Measurements from ENCODE around the gene COQ5. TPM values are rescaled to one million over a fixed set of nuclear protein-coding genes. Genes with fewer than 3 reads are reported as not detected.
A peak's percentile ranks its signal among the peaks of the same experiment; 100 is the strongest.

COQ5 gene
- total RNA-seq, 5 donors from 2014 or later (not counting 1 experiment from before 2014, with no cell fraction given): 11.3 to 23.4 (median 21.5) TPM

DNA sequence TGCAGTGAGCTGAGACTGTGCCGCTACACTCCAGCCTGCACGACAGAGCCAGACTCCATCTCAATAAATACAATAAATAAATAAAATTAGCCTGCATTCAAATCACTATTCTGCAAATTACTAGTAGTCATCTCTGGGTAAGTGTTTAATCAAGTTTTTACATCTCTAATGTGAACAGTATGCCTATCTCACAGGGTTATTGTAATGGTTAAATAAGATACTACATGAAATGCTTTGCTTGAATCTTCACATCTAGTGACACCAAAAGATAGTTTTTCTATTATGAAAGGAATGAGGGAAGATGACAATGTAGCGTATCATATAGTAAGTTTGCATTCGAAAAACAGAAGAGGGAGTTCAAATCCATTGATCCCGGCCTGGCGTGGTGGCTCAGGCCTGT is 61.5 kb downstream of the COQ5 start:
- H3K4me3 Mint-ChIP-seq: peak overlapping the region; percentile 86 to 88 (median 87)
- Histone ChIP-seq H3K4me3 (ENCODE audit: control insufficient read depth in 1 of 2, extremely low read depth in 1 of 2, low read length in 1 of 2) (no peak overlapping the region), H3K36me3 (ENCODE audit: control insufficient read depth in 2 of 2, extremely low read depth in 1 of 2, insufficient read depth in 1 of 2, low read length in 1 of 2) (peaks cover 0 to 39% of the 10 kb centered on the region in 2 donors), H3K27me3 (replicated peaks in 1 of 2; ENCODE audit: control insufficient read depth in 2 of 2, extremely low read depth in 1 of 2, insufficient read depth in 2 of 2, low read length in 1 of 2) (no peaks in the 10 kb centered on the region), H3K27ac (ENCODE audit: low read length) (no peak overlapping the region), H3K9me3 (no peaks in the 10 kb centered on the region), H3K4me1 (ENCODE audit: control insufficient read depth in 1 of 2, extremely low read depth in 1 of 2, insufficient read depth in 2 of 2, low read length in 2 of 2) (peaks cover 10 to 38% of the 10 kb centered on the region in 2 experiments)
- H3K9me3 Mint-ChIP-seq: no peaks in the 10 kb centered on the region
- CTCF ChIA-PET: interaction anchor here (1.0 to 1.8 kb wide), 4 partner anchors 12 to 112 kb away, joined by 3 to 7 read pairs (median 6); no protein-coding TSS in a partner anchor
- POLR2A ChIA-PET: interaction anchor here in 1 of 2 donors (0.6 to 1.2 kb wide), 2 partner anchors 11 to 257 kb away, joined by 3 read pairs; no protein-coding TSS in a partner anchor
- peaks cover 43 to 46% (median 45%) of the 10 kb centered on the region in 3 donors for H3K4me1 Mint-ChIP-seq
- peak overlapping the region in 1 of 2 donors; percentile 12 for H3K27ac Mint-ChIP-seq
- ATAC-seq (replicated peaks in 1 of 4) (no peak), DNase-seq (no peak)
- no peaks in the 10 kb centered on the region for H3K27me3 Mint-ChIP-seq
- peaks cover 34% of the 10 kb centered on the region for H3K36me3 Mint-ChIP-seq
- WGBS (ENCODE audit: insufficient coverage): 91% methylated on average over 4 of the region's 6 CpGs

- no peak overlapping the region for H3K4me3 ChIP-seq (ENCODE audit: control insufficient read depth in 1 of 2, extremely low read depth in 1 of 2, low read length in 1 of 2)
- Mint-ChIP-seq H3K36me3 (peaks cover 37% of the 10 kb centered on the region), H3K9me3 (no peaks in the 10 kb centered on the region), H3K4me3 (no peak overlapping the region), H3K27me3 (no peaks in the 10 kb centered on the region), H3K27ac (no peak overlapping the region), H3K4me1 (peaks cover 43 to 44% (median 43%) of the 10 kb centered on the region in 3 donors)
- ATAC-seq (replicated peaks in 1 of 4) (no peak), DNase-seq (peak in 28 of 35 experiments; percentile 6 to 66 (median 30))
- ChIA-PET POLR2A (interaction anchor here (0.5 to 1.0 kb wide), 3 partner anchors 30 to 923 kb away, joined by 4 read pairs; no protein-coding TSS in a partner anchor), CTCF (interaction anchor here (0.5 to 1.8 kb wide), 11 partner anchors 11 to 266 kb away, joined by 3 to 7 read pairs (median 4); partner anchors contain the start of gene RPLP0 (in 1 of the 2))
- H3K4me1 ChIP-seq (ENCODE audit: control insufficient read depth in 1 of 2, extremely low read depth in 1 of 2, insufficient read depth in 2 of 2, low read length in 2 of 2): peaks cover 10 to 38% of the 10 kb centered on the region in 2 experiments
- peaks cover 3 to 46% of the 10 kb centered on the region in 2 donors for H3K36me3 ChIP-seq (ENCODE audit: control insufficient read depth in 2 of 2, extremely low read depth in 1 of 2, insufficient read depth in 1 of 2, low read length in 1 of 2)
- H3K27me3 ChIP-seq (replicated peaks in 1 of 2; ENCODE audit: control insufficient read depth in 2 of 2, extremely low read depth in 1 of 2, insufficient read depth in 2 of 2, low read length in 1 of 2): no peaks in the 10 kb centered on the region
- no peak overlapping the region for H3K27ac ChIP-seq (ENCODE audit: low read length)
- WGBS (ENCODE audit: insufficient coverage): 62% methylated on average over 6 of the region's 8 CpGs
- H3K9me3 ChIP-seq: no peaks in the 10 kb centered on the region
These were observed 62.2 kb downstream of the COQ5 start for GRCh38 chr12:120466560-120467315.

GRCh38 chr12:120465756-120466155 is 63.2 kb downstream of the COQ5 start:
- no peak overlapping the region for H3K27ac Mint-ChIP-seq
- Histone ChIP-seq H3K4me3 (ENCODE audit: control insufficient read depth in 1 of 2, extremely low read depth in 1 of 2, low read length in 1 of 2) (no peak overlapping the region), H3K36me3 (ENCODE audit: control insufficient read depth in 2 of 2, extremely low read depth in 1 of 2, insufficient read depth in 1 of 2, low read length in 1 of 2) (peaks cover 5 to 55% of the 10 kb centered on the region in 2 donors), H3K27ac (ENCODE audit: low read length) (no peak overlapping the region), H3K27me3 (replicated peaks in 1 of 2; ENCODE audit: control insufficient read depth in 2 of 2, extremely low read depth in 1 of 2, insufficient read depth in 2 of 2, low read length in 1 of 2) (no peaks in the 10 kb centered on the region), H3K9me3 (no peaks in the 10 kb centered on the region), H3K4me1 (ENCODE audit: control insufficient read depth in 1 of 2, extremely low read depth in 1 of 2, insufficient read depth in 2 of 2, low read length in 2 of 2) (peaks cover 10 to 34% of the 10 kb centered on the region in 2 experiments)
- no peak for ATAC-seq (replicated peaks in 1 of 4)
- no peak overlapping the region for H3K4me3 Mint-ChIP-seq
- WGBS (ENCODE audit: insufficient coverage): no CpG with 5 or more reads among the region's 5 CpGs
- CTCF ChIA-PET: interaction anchor here (1.4 to 1.7 kb wide), 2 partner anchors 13 to 109 kb away, joined by 6 to 7 read pairs; no protein-coding TSS in a partner anchor
- no peaks in the 10 kb centered on the region for H3K27me3 Mint-ChIP-seq
- H3K4me1 Mint-ChIP-seq: peaks cover 40 to 43% (median 41%) of the 10 kb centered on the region in 3 donors
- no peaks in the 10 kb centered on the region for H3K9me3 Mint-ChIP-seq
- DNase-seq: no peak
- H3K36me3 Mint-ChIP-seq: peaks cover 40% of the 10 kb centered on the region
- POLR2A ChIA-PET: interaction anchor here in 1 of 2 donors (1.0 kb wide), 1 partner anchor 31 kb away, joined by 4 read pairs; no protein-coding TSS in a partner anchor

GRCh38 chr12:120463712-120464111 is 65.2 kb downstream of the COQ5 start:
- H3K4me3 Mint-ChIP-seq: no peak overlapping the region
- H3K9me3 ChIP-seq: no peaks in the 10 kb centered on the region
- no peaks in the 10 kb centered on the region for H3K9me3 Mint-ChIP-seq
- peaks cover 4 to 24% of the 10 kb centered on the region in 2 experiments for H3K4me1 ChIP-seq (ENCODE audit: control insufficient read depth in 1 of 2, extremely low read depth in 1 of 2, insufficient read depth in 2 of 2, low read length in 2 of 2)
- H3K36me3 ChIP-seq (ENCODE audit: control insufficient read depth in 2 of 2, extremely low read depth in 1 of 2, insufficient read depth in 1 of 2, low read length in 1 of 2): peaks cover 6 to 72% of the 10 kb centered on the region in 2 donors
- no peak overlapping the region for H3K4me3 ChIP-seq (ENCODE audit: control insufficient read depth in 1 of 2, extremely low read depth in 1 of 2, low read length in 1 of 2)
- WGBS (ENCODE audit: insufficient coverage): 98% methylated on average over 4 of the region's 5 CpGs
- no peaks in the 10 kb centered on the region for H3K27me3 ChIP-seq (replicated peaks in 1 of 2; ENCODE audit: control insufficient read depth in 2 of 2, extremely low read depth in 1 of 2, insufficient read depth in 2 of 2, low read length in 1 of 2)
- ATAC-seq (replicated peaks in 1 of 4): no peak
- peaks cover 54% of the 10 kb centered on the region for H3K36me3 Mint-ChIP-seq
- H3K27ac Mint-ChIP-seq: peak overlapping the region in 1 of 2 donors; percentile 34
- no peak for DNase-seq
- peaks cover 35 to 37% (median 36%) of the 10 kb centered on the region in 3 donors for H3K4me1 Mint-ChIP-seq
- no peaks in the 10 kb centered on the region for H3K27me3 Mint-ChIP-seq
- ChIA-PET POLR2A (no interaction called here), CTCF (interaction anchor here (0.5 to 1.2 kb wide), 4 partner anchors 10 to 255 kb away, joined by 3 to 5 read pairs (median 4); no protein-coding TSS in a partner anchor)
- H3K27ac ChIP-seq (ENCODE audit: low read length): no peak overlapping the region

DNA sequence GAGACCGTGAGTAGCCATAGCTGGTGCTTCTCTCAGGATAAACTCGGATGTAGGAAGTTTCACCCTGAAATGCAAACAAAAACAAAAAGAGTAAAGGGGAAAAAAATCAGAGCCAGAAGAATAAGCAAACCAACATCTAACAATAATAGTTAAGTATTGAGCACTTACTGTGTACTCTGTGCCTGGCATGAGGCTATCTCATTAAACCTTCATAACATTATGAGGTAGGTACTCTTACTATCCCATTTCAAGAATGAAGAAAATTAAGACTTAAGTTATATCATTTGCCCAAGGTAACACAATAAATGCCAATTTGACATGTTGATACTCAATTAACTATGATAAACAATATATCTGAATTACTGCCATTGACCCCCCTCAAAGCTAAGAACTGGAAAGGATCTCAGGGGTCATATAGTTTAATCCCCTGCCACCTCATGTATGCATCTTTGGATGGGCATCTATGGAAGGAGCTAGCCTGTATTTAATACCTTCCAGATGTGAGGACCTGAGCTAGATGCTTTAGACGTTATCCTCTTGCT is 66.8 kb downstream of the COQ5 start:
- Histone ChIP-seq H3K9me3 (no peaks in the 10 kb centered on the region), H3K4me1 (ENCODE audit: control insufficient read depth in 1 of 2, extremely low read depth in 1 of 2, insufficient read depth in 2 of 2, low read length in 2 of 2) (peaks cover 0 to 12% of the 10 kb centered on the region in 2 experiments), H3K27ac (ENCODE audit: low read length) (no peak overlapping the region), H3K36me3 (ENCODE audit: control insufficient read depth in 2 of 2, extremely low read depth in 1 of 2, insufficient read depth in 1 of 2, low read length in 1 of 2) (peaks cover 6 to 83% of the 10 kb centered on the region in 2 donors), H3K27me3 (replicated peaks in 1 of 2; ENCODE audit: control insufficient read depth in 2 of 2, extremely low read depth in 1 of 2, insufficient read depth in 2 of 2, low read length in 1 of 2) (no peaks in the 10 kb centered on the region), H3K4me3 (ENCODE audit: control insufficient read depth in 1 of 2, extremely low read depth in 1 of 2, low read length in 1 of 2) (no peak overlapping the region)
- Mint-ChIP-seq H3K4me3 (no peak overlapping the region), H3K9me3 (no peaks in the 10 kb centered on the region), H3K27ac (no peak overlapping the region), H3K4me1 (peaks cover 21 to 27% (median 23%) of the 10 kb centered on the region in 3 donors), H3K36me3 (peaks cover 55% of the 10 kb centered on the region), H3K27me3 (no peaks in the 10 kb centered on the region)
- no peak for DNase-seq
- no peak for ATAC-seq (replicated peaks in 1 of 4)
- CTCF ChIA-PET: interaction anchor here in 1 of 2 donors (1.0 kb wide), 2 partner anchors 10 to 21 kb away, joined by 3 to 4 read pairs; no protein-coding TSS in a partner anchor
- WGBS (ENCODE audit: insufficient coverage): no CpG with 5 or more reads among the region's 3 CpGs
- POLR2A ChIA-PET: interaction anchor here (0.7 to 1.0 kb wide), 2 partner anchors 34 to 56 kb away, joined by 3 to 10 read pairs; partner anchors contain the start of gene DYNLL1 (in 1 of the 2)

DNA sequence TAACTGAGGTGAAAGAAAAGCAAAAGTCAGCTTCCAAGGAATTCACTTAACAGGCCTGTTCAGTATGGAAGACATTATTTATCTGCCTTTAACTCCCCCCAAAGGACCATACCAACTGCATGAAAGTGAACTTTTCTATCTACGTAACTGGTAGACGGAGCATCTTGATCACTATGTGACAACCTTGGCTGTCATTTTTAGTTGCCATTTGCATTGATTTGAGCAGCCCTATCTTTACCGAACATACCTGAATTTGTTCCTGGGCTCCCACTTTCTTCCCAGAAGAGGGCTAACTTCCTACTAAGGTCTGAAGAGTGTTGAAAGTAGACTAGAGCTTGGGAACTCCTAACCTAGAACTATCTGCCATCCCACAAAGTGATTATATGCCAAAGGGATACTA is 68.8 kb downstream of the COQ5 start:
- H3K9me3 ChIP-seq: no peaks in the 10 kb centered on the region
- H3K36me3 Mint-ChIP-seq: peaks cover 56% of the 10 kb centered on the region
- ChIA-PET CTCF (interaction anchor here in 1 of 2 donors (1.1 kb wide), 1 partner anchor 121 kb away, joined by 3 read pairs; the partner anchor contains the start of gene POP5), POLR2A (interaction anchor here in 1 of 2 donors (0.8 kb wide), 1 partner anchor 86 kb away, joined by 4 read pairs; no protein-coding TSS in a partner anchor)
- ATAC-seq (replicated peaks in 1 of 4) (no peak), DNase-seq (no peak)
- no peak overlapping the region for H3K4me3 Mint-ChIP-seq
- 100% methylated on average over 2 of the region's 3 CpGs for WGBS (ENCODE audit: insufficient coverage)
- H3K9me3 Mint-ChIP-seq: no peaks in the 10 kb centered on the region
- no peaks in the 10 kb centered on the region for H3K4me1 ChIP-seq (ENCODE audit: control insufficient read depth in 1 of 2, extremely low read depth in 1 of 2, insufficient read depth in 2 of 2, low read length in 2 of 2)
- H3K27ac ChIP-seq (ENCODE audit: low read length): no peak overlapping the region
- no peak overlapping the region for H3K4me3 ChIP-seq (ENCODE audit: control insufficient read depth in 1 of 2, extremely low read depth in 1 of 2, low read length in 1 of 2)
- H3K27me3 ChIP-seq (replicated peaks in 1 of 2; ENCODE audit: control insufficient read depth in 2 of 2, extremely low read depth in 1 of 2, insufficient read depth in 2 of 2, low read length in 1 of 2): no peaks in the 10 kb centered on the region
- H3K36me3 ChIP-seq (ENCODE audit: control insufficient read depth in 2 of 2, extremely low read depth in 1 of 2, insufficient read depth in 1 of 2, low read length in 1 of 2): peaks cover 6 to 90% of the 10 kb centered on the region in 2 donors
- H3K4me1 Mint-ChIP-seq: peaks cover under 1 to 7% (median 7%) of the 10 kb centered on the region in 3 donors
- no peaks in the 10 kb centered on the region for H3K27me3 Mint-ChIP-seq
- no peak overlapping the region for H3K27ac Mint-ChIP-seq
